ENCODE results near the gene MMP2.

GRCh38 chr16:55469821-55470532 is 9.0 kb upstream of the MMP2 start:
- TF ChIP-seq ZNF112 (tag by site-specific recombination; IDR thresholded peaks at IDR 0.05) (no peak), ZSCAN23 (tag by site-specific recombination; IDR thresholded peaks at IDR 0.05) (no peak), CTCF (tag by site-specific recombination; IDR thresholded peaks at IDR 0.05) (no peak), ZNF555 (tag by site-specific recombination; conservative IDR thresholded peaks at IDR 0.05) (no peak), ZSCAN5A (tag by site-specific recombination; IDR thresholded peaks at IDR 0.05) (no peak), ZNF239 (tag by site-specific recombination; IDR thresholded peaks at IDR 0.05) (no peak), PRDM2 (tag by site-specific recombination; IDR thresholded peaks at IDR 0.05; ENCODE audit: borderline replicate concordance) (no peak), HIC1 (tag by site-specific recombination; IDR thresholded peaks at IDR 0.05) (no peak), TCF7L2 (IDR thresholded peaks at IDR 0.05; ENCODE audit: borderline replicate concordance, low read depth, low read length) (no peak), PRDM10 (tag by site-specific recombination; IDR thresholded peaks at IDR 0.05) (no peak), REST (tag by site-specific recombination; IDR thresholded peaks at IDR 0.05) (no peak), KLF7 (tag by site-specific recombination; IDR thresholded peaks at IDR 0.05; ENCODE audit: borderline replicate concordance) (no peak), ZNF792 (tag by site-specific recombination; IDR thresholded peaks at IDR 0.05) (no peak)

Data from HEK293 (cell line).